HepG2 (cell line): Measurements from ENCODE around the gene PCYT2. TPM values are rescaled to one million over a fixed set of nuclear protein-coding genes. Genes with fewer than 3 reads are reported as not detected.

Source experiments
- AGO1 ChIP-seq: fragments of 200-400 bp; formaldehyde crosslinking; IDR thresholded peaks from 2 replicates; pipeline ENCODE4 v1.6.1; 2017; ENCODE audit warnings: mild to moderate bottlenecking, low read depth, low read length, moderate library complexity; ENCODE audit not compliant: poor library complexity, severe bottlenecking
- ATF7 ChIP-seq, 2 experiments: fragments of 450-650 bp in 1 of 2; sonication (generic) in 1 of 2; formaldehyde crosslinking in 1 of 2; IDR thresholded peaks; 2 replicates each; pipeline versions ENCODE4 v1.4.0 to v1.6.1; 2016 to 2020; ENCODE audit warnings: antibody characterized with exemption in 1 of 2, mild to moderate bottlenecking in 1 of 2, missing genetic modification reagents in 1 of 2
- CREM ChIP-seq, 2 experiments: sonication (generic) in 1 of 2; formaldehyde crosslinking in 1 of 2; IDR thresholded peaks; 2 replicates each; pipeline versions ENCODE4 v1.4.0 to v1.6.1; 2016 to 2020; ENCODE audit warnings: antibody characterized with exemption in 1 of 2, mild to moderate bottlenecking in 1 of 2, missing genetic modification reagents in 1 of 2
- HDAC1 ChIP-seq: sonication (generic); formaldehyde crosslinking; IDR thresholded peaks from 2 replicates; pipeline ENCODE4 v1.5.1; 2020; ENCODE audit warnings: mild to moderate bottlenecking, missing genetic modification reagents
- HNRNPL ChIP-seq: fragments of 200-400 bp; formaldehyde crosslinking; IDR thresholded peaks from 2 replicates; pipeline ENCODE4 v1.6.1; 2017; ENCODE audit warnings: mild to moderate bottlenecking, low read depth, low read length
- HOMEZ ChIP-seq: IDR thresholded peaks from 2 replicates; pipeline ENCODE4 v1.6.1; 2016; ENCODE audit warnings: low read depth
- RFX3 ChIP-seq: IDR thresholded peaks from 2 replicates; pipeline ENCODE4 v1.6.1; 2016; ENCODE audit warnings: missing biosample characterization, missing genetic modification reagents
- SPEN ChIP-seq: sonication (generic); formaldehyde crosslinking; IDR thresholded peaks from 2 replicates; pipeline ENCODE4 v1.5.1; 2020; ENCODE audit warnings: low read depth, mild to moderate bottlenecking, missing genetic modification reagents
- TAF1 ChIP-seq: sonication (generic); formaldehyde crosslinking; IDR thresholded peaks from 2 replicates; pipeline ENCODE4 v1.4.0; 2020; ENCODE audit warnings: missing genetic modification reagents
- ZBTB38 ChIP-seq: sonication (generic); formaldehyde crosslinking; IDR thresholded peaks from 2 replicates; pipeline ENCODE4 v1.5.1; 2020; ENCODE audit warnings: mild to moderate bottlenecking, missing genetic modification reagents
- ZNF160 ChIP-seq: sonication (generic); formaldehyde crosslinking; IDR thresholded peaks from 2 replicates; pipeline ENCODE4 v1.8.0; 2022; ENCODE audit warnings: mild to moderate bottlenecking, inconsistent platforms, missing genetic modification reagents
- ZNF17 ChIP-seq: sonication (generic); formaldehyde crosslinking; IDR thresholded peaks from 2 replicates; pipeline ENCODE4 v1.5.0; 2020; ENCODE audit warnings: mild to moderate bottlenecking, missing genetic modification reagents
- ZNF331 ChIP-seq: sonication (generic); formaldehyde crosslinking; IDR thresholded peaks from 2 replicates; pipeline ENCODE4 v1.4.0; 2020; ENCODE audit warnings: missing genetic modification reagents
- ZNF333 ChIP-seq: sonication (generic); formaldehyde crosslinking; IDR thresholded peaks from 2 replicates; pipeline ENCODE4 v1.4.0; 2020; ENCODE audit warnings: mild to moderate bottlenecking, missing genetic modification reagents, borderline replicate concordance
- ZNF337 ChIP-seq: sonication (generic); formaldehyde crosslinking; IDR thresholded peaks from 2 replicates; pipeline ENCODE4 v1.5.1; 2020; ENCODE audit warnings: missing genetic modification reagents, low read depth, mild to moderate bottlenecking, borderline replicate concordance
- ZNF567 ChIP-seq: sonication (generic); formaldehyde crosslinking; IDR thresholded peaks from 2 replicates; pipeline ENCODE4 v1.8.1; 2023; ENCODE audit warnings: mild to moderate bottlenecking, missing genetic modification reagents, borderline replicate concordance
- ZNF746 ChIP-seq: sonication (generic); formaldehyde crosslinking; IDR thresholded peaks from 2 replicates; pipeline ENCODE4 v1.8.0; 2022; ENCODE audit warnings: mild to moderate bottlenecking, missing genetic modification reagents
- polyA plus RNA-seq, 8 experiments: library from polyadenylated mRNA; depleted of rRNA in 3 of 8; stranded (reverse) in 7 of 8; unstranded in 1 of 8; fragments of >200 nt; fragmentation: Illumina TruSeq in 4 of 8; extraction: Trizol in 4 of 8; gene quantifications; 2 replicates each; pipeline versions ENCODE4 v1.2.1 to v1.2.3, GENCODE V29; 2011 to 2016; ENCODE audit warnings: low read depth in 4 of 8, missing spikeins in 1 of 8, mixed read lengths in 1 of 8; ENCODE audit not compliant: insufficient read depth in 1 of 8
- total RNA-seq, 5 experiments: library from RNA; depleted of rRNA; stranded (reverse); fragments of >200 nt; fragmentation: Illumina TruSeq; extraction: Trizol; gene quantifications; 2 replicates each; pipeline ENCODE4 v1.2.3, GENCODE V29; 2016; ENCODE audit warnings: low read depth in 1 of 5
- TF ChIP-seq, protein P1 (sequence below): sonication (generic); formaldehyde crosslinking; IDR thresholded peaks from 2 replicates; pipeline ENCODE4 v1.4.0; 2020; ENCODE audit warnings: missing genetic modification reagents, borderline replicate concordance
- TF ChIP-seq, protein P2 (sequence below): IDR thresholded peaks from 2 replicates; pipeline ENCODE4 v1.6.1; 2016; ENCODE audit warnings: mild to moderate bottlenecking, missing biosample characterization, missing genetic modification reagents
- TF ChIP-seq, protein P3 (sequence below): sonication (generic); formaldehyde crosslinking; IDR thresholded peaks from 2 replicates; pipeline ENCODE4 v1.9.0; 2021; ENCODE audit warnings: missing genetic modification reagents, mild to moderate bottlenecking, borderline replicate concordance

Gene PCYT2
- total and polyA plus RNA-seq, 2 of the 13 experiments (the other 11 are each of a cell fraction or from before 2014, with no cell fraction given) = 147 to 297 TPM

DNA sequence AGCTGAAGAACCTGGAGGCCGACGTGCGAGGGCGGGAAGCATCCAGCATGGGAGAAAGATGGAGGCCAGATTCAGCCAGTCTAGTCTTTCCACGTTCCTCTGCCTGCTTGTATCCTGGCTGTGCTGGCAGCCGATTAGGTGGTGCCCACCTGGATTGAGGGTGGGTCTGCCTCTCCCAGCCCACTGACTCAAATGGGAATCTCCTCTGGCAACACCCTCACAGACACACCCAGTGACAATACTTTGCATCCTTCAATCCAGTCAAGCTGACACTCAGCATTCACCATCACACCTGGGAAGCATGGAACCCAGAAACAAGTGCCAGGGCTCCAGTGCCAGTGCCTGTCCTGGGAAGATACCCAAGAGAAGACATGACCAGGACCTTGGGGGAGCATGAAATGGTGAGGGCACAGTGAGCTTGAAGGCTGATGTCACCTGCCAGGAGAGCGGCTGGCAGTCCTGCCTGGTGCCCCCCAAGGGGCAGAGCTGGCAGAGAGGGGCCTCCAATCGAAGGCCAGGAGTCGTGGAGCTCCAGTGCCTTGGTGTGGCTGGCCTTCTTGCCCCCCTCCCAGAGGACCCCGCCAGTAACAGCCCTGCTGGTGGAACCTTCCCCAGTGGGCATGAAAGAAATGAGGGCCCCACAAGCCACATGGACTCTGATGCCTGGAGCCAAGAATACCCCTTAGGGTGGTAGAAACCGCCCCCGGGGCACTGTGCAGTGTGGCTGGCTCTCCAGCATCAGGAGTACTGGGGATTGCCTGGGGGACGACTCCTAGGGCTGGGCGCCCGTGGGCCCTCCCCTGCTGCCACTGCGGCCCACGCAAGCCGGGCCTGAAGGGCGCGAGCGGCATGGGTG is 9.8 kb downstream of the PCYT2 start (continued):
- TF ChIP-seq HOMEZ = no peak
- TF ChIP-seq TAF1 (CRISPR knock-in tag) = no peak
- TF ChIP-seq ZNF746 = no peak
- 0 out of 2 replicates have a peak, but pooled peaks have one; percentile 54 for TF ChIP-seq ZNF567 (CRISPR knock-in tag)
- TF ChIP-seq ZNF331 (CRISPR knock-in tag) = no peak
- no peak for TF ChIP-seq ZBTB38
- no peak for TF ChIP-seq ZNF17 (CRISPR knock-in tag)
- no peak for TF ChIP-seq ZNF160 (CRISPR knock-in tag)
- TF ChIP-seq, protein P1, sequence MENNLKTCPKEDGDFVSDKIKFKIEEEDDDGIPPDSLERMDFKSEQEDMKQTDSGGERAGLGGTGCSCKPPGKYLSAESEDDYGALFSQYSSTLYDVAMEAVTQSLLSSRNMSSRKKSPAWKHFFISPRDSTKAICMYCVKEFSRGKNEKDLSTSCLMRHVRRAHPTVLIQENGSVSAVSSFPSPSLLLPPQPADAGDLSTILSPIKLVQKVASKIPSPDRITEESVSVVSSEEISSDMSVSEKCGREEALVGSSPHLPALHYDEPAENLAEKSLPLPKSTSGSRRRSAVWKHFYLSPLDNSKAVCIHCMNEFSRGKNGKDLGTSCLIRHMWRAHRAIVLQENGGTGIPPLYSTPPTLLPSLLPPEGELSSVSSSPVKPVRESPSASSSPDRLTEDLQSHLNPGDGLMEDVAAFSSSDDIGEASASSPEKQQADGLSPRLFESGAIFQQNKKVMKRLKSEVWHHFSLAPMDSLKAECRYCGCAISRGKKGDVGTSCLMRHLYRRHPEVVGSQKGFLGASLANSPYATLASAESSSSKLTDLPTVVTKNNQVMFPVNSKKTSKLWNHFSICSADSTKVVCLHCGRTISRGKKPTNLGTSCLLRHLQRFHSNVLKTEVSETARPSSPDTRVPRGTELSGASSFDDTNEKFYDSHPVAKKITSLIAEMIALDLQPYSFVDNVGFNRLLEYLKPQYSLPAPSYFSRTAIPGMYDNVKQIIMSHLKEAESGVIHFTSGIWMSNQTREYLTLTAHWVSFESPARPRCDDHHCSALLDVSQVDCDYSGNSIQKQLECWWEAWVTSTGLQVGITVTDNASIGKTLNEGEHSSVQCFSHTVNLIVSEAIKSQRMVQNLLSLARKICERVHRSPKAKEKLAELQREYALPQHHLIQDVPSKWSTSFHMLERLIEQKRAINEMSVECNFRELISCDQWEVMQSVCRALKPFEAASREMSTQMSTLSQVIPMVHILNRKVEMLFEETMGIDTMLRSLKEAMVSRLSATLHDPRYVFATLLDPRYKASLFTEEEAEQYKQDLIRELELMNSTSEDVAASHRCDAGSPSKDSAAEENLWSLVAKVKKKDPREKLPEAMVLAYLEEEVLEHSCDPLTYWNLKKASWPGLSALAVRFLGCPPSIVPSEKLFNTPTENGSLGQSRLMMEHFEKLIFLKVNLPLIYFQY (CRISPR knock-in tag) = no peak
- TF ChIP-seq ATF7 (IDR thresholded peaks at IDR 0.05) = no peak
- TF ChIP-seq ATF7 (CRISPR knock-in tag; IDR thresholded peaks at IDR 0.05) = no peak
- no peak for TF ChIP-seq ZNF337
- no peak for TF ChIP-seq AGO1
- TF ChIP-seq, protein P2, sequence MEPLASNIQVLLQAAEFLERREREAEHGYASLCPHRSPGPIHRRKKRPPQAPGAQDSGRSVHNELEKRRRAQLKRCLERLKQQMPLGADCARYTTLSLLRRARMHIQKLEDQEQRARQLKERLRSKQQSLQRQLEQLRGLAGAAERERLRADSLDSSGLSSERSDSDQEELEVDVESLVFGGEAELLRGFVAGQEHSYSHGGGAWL (CRISPR knock-in tag) = no peak
- TF ChIP-seq HNRNPL = peak; percentile 90
- TF ChIP-seq RFX3 = no peak
- no peak for TF ChIP-seq ZNF333 (CRISPR knock-in tag)
- TF ChIP-seq, protein P3, sequence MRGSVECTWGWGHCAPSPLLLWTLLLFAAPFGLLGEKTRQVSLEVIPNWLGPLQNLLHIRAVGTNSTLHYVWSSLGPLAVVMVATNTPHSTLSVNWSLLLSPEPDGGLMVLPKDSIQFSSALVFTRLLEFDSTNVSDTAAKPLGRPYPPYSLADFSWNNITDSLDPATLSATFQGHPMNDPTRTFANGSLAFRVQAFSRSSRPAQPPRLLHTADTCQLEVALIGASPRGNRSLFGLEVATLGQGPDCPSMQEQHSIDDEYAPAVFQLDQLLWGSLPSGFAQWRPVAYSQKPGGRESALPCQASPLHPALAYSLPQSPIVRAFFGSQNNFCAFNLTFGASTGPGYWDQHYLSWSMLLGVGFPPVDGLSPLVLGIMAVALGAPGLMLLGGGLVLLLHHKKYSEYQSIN (CRISPR knock-in tag) = no peak
- no peak for TF ChIP-seq CREM (IDR thresholded peaks at IDR 0.05)
- TF ChIP-seq CREM (CRISPR knock-in tag; IDR thresholded peaks at IDR 0.05) = no peak
- TF ChIP-seq HDAC1 = no peak
- no peak for TF ChIP-seq SPEN
